ENCODE measurements around the gene PCSK2.

The PCSK2 gene

DNA sequence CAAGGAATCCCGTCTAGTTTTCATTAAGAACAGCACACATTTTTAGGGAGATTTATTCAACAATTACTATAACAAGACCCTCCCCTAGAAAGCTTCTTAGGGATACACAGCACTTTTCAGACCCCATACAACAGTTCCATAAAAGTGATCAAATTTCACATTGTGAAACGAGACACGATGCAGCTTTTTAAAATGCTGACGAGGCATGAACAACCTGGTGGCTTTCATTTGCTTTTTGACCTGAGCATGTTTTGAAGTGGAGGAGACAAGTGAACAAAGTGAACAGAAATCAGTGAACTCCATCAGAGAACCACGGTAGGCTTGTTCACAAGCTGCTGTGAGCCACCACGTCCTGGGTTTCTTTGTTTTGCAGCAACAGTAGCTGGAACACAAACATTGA is 112.2 kb downstream of the PCSK2 start:
- H3K36me3 Mint-ChIP-seq (ENCODE audit: low read depth): no peaks in the 10 kb centered on the region
- no peak for DNase-seq
- H3K4me1 Mint-ChIP-seq (ENCODE audit: low read depth): no peaks in the 10 kb centered on the region
- no peak overlapping the region for H3K27ac Mint-ChIP-seq
- H3K9me3 Mint-ChIP-seq: no peaks in the 10 kb centered on the region
- H3K27me3 Mint-ChIP-seq: no peaks in the 10 kb centered on the region
- no peak overlapping the region for H3K4me3 Mint-ChIP-seq

DNA sequence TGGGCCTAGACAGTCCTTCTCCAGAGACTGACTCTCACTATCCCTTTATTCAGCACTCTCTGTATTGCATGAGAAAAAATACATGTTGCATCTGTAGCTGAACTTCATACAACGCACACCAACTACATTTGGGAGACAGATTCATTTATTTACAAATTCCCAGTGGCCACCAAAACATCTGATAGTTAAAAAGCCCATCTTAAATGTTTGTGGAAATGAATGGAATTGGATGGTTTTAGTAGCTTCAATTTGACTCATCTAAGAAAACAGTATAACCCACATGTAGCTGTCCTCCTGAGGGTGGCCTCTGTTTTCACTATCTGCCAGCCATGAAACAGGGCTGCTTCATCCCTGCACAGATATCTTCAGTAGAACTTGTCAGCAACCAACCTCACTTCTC is 116.3 kb downstream of the PCSK2 start:
- H3K4me1 Mint-ChIP-seq (ENCODE audit: low read depth): no peaks in the 10 kb centered on the region
- H3K4me3 Mint-ChIP-seq: no peak overlapping the region
- peaks cover 2% of the 10 kb centered on the region for H3K27me3 Mint-ChIP-seq
- no peaks in the 10 kb centered on the region for H3K9me3 Mint-ChIP-seq
- no peaks in the 10 kb centered on the region for H3K36me3 Mint-ChIP-seq (ENCODE audit: low read depth)
- H3K27ac Mint-ChIP-seq: no peak overlapping the region
- no peak for DNase-seq

DNA sequence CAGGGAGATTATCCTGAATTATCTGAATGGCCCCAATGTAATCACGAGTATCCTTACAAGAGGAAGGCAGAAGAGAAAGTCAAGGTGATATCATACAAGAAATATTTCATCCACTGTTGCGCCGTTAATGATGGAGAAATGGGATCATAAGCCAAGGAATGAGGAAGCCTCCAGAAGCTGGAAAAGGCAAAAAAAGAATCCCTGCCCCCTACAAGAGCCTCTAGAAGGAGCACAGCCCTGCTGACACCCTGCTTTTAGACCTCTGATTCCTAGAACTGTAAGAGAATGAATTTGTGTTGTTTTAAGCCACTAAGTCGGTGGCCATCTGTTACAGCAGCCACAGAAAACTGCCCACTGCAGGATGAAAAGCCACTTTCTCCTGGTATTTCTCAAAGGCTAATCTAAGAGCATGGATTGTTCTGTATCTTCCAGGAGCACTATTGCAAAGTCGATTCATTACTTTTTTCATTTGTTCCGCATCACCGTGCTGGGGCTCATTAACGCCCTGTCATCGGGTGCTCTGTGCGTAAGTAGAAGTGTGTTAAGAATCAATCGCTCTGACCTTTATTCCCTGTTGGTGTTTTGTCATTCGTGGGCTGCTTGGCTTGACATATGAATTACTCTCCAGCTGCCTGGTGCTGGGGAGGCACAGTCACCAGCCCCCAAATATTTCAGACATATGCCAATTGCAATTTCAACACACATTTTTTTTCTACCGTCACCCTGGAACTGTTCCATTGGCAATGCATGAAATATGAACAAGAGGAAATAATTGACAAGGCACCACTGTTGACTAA is 117.0 kb downstream of the PCSK2 start:
- Mint-ChIP-seq H3K9me3 (no peaks in the 10 kb centered on the region), H3K4me1 (ENCODE audit: low read depth) (no peaks in the 10 kb centered on the region), H3K36me3 (ENCODE audit: low read depth) (no peaks in the 10 kb centered on the region), H3K4me3 (no peak overlapping the region), H3K27ac (no peak overlapping the region), H3K27me3 (peaks cover 2% of the 10 kb centered on the region)
- no peak for DNase-seq

DNA sequence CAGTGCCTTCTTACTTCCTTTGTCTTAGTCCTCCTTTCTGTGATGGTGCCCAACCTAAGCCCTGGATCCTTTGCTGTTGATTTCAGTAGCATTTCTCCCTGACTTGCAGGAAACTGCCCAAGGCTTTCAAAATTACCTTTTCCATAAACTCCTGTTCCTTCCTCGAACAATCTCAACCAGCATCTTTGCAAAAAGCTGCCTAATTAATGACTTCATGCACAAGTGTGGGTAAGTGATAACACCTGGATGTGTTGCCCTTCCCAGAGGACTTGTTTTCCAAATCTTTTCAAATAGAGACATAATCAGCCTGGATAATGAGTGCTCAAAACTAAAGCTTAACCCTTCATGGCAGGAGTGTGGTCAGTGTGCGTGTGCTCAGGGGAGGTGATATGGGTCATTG is 118.0 kb downstream of the PCSK2 start:
- Mint-ChIP-seq H3K9me3 (no peaks in the 10 kb centered on the region), H3K27ac (no peak overlapping the region), H3K4me1 (ENCODE audit: low read depth) (no peaks in the 10 kb centered on the region), H3K27me3 (peaks cover 2% of the 10 kb centered on the region), H3K36me3 (ENCODE audit: low read depth) (no peaks in the 10 kb centered on the region), H3K4me3 (no peak overlapping the region)
- DNase-seq: no peak

DNA sequence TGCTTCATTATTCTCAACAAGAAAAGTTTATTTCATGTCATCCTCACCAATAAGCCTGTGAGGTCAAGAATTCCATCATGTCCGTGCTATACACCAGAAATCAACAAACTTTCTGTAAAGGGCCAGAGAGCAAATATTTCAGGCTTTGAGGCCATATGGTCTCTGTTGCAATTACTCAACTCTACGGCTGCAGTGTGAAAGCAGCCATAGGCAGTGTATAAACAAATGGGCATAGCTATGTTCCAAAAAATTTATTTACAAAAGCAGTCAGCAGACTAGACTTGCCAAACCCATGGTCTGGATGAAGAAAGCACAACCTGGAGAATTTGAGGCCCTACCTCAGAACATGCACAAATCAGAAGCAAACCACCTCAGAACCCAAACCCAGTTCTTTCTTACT is 118.5 kb downstream of the PCSK2 start:
- peaks cover 2% of the 10 kb centered on the region for H3K27me3 Mint-ChIP-seq
- no peak for DNase-seq
- no peaks in the 10 kb centered on the region for H3K4me1 Mint-ChIP-seq (ENCODE audit: low read depth)
- H3K27ac Mint-ChIP-seq: no peak overlapping the region
- no peak overlapping the region for H3K4me3 Mint-ChIP-seq
- no peaks in the 10 kb centered on the region for H3K9me3 Mint-ChIP-seq
- H3K36me3 Mint-ChIP-seq (ENCODE audit: low read depth): no peaks in the 10 kb centered on the region

DNA sequence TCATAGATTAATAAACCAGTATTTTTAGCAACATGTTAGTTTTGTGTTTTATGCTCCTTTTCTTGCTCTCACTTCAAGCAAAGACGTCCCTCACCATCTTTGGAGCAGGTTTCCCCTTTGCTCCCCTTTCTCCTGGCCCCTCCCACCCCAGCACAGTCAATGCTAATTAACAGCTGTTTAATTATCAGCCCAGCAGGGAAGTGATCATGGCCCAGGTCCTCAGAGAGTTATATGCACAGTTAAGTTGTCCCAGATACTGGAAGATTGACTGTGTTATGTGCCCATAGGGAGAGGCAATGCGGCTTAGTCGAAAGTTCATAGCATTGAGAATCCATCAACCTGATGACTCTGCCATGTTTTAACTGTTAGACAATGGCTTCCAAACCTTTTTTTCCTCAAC is 123.5 kb downstream of the PCSK2 start:
- Mint-ChIP-seq H3K9me3 (no peaks in the 10 kb centered on the region), H3K4me1 (ENCODE audit: low read depth) (no peaks in the 10 kb centered on the region)
- no peak for DNase-seq

DNA sequence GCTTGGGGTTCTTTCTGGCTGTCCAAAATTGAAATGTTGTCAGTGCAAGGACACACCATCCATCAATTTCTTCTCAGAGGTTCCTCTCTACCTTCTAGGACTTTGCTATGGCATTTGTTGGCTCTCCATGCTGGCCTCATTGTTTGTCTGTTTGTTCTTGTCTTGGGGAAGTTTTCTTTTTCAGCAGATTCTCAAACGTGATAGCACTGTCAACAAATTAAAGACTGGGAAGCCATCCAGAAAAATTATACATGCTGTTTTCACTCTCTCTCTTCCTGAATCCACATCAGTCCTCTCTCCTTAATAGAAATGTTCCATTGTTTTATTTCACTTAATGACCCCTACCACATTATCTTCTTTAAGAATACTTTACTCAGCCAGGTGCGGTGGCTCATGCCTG is 130.4 kb downstream of the PCSK2 start:
- no peaks in the 10 kb centered on the region for H3K27me3 Mint-ChIP-seq
- DNase-seq: no peak

More for the DNA sequence above, 123.5 kb downstream of the PCSK2 start:
- Mint-ChIP-seq H3K27me3 (peaks cover 2% of the 10 kb centered on the region), H3K27ac (no peak overlapping the region), H3K36me3 (ENCODE audit: low read depth) (no peaks in the 10 kb centered on the region), H3K4me3 (no peak overlapping the region)

DNA sequence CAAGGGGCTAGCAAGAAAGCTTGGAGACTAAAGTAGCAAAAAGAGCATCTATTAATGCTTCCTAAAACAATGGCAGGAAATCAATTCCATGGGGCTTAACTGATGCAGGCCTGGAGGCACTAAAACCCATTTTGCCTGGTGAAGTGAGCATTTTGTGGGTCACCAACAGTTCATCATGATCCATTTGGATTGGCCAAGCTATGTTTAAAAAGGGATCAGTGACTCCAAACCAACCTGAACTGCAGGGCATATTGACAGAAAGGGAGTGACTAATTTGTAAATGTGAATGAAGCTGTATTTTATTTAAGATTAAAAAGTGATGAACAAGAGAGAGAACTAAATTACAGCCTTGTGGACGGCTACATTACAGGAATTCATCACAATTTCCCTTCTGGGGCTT is 132.0 kb downstream of the PCSK2 start:
- no peak overlapping the region for H3K4me3 Mint-ChIP-seq
- DNase-seq: no peak

More for the DNA sequence above, 130.4 kb downstream of the PCSK2 start:
- Mint-ChIP-seq H3K9me3 (no peaks in the 10 kb centered on the region), H3K36me3 (ENCODE audit: low read depth) (no peaks in the 10 kb centered on the region), H3K27ac (no peak overlapping the region), H3K4me3 (no peak overlapping the region), H3K4me1 (ENCODE audit: low read depth) (no peaks in the 10 kb centered on the region)

DNA sequence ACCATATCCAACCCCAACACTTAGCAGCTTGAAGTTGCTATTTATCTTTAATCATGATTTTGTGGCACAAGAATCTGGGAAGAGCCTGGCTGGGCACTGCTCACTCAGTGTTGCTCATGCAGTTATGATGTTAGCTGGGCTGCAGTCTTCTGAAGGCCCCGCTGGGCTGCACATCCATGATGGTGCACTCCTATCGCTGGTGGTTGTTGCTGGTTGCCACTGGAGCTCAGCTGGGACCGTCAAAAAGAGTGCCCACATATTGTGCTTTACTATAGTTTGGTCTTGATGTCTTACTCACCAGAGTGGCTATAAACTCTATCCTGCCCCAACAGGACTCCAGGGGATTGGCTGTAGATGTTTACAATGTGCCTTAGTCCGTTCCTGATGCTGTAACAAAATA is 137.8 kb downstream of the PCSK2 start:
- Mint-ChIP-seq H3K36me3 (ENCODE audit: low read depth) (no peaks in the 10 kb centered on the region), H3K27ac (no peak overlapping the region), H3K9me3 (no peaks in the 10 kb centered on the region), H3K4me3 (no peak overlapping the region), H3K4me1 (ENCODE audit: low read depth) (no peaks in the 10 kb centered on the region), H3K27me3 (no peaks in the 10 kb centered on the region)
- no peak for DNase-seq

More for the DNA sequence above, 132.0 kb downstream of the PCSK2 start:
- no peaks in the 10 kb centered on the region for H3K36me3 Mint-ChIP-seq (ENCODE audit: low read depth)
- no peak overlapping the region for H3K27ac Mint-ChIP-seq
- no peaks in the 10 kb centered on the region for H3K27me3 Mint-ChIP-seq
- H3K9me3 Mint-ChIP-seq: no peaks in the 10 kb centered on the region
- H3K4me1 Mint-ChIP-seq (ENCODE audit: low read depth): no peaks in the 10 kb centered on the region

DNA sequence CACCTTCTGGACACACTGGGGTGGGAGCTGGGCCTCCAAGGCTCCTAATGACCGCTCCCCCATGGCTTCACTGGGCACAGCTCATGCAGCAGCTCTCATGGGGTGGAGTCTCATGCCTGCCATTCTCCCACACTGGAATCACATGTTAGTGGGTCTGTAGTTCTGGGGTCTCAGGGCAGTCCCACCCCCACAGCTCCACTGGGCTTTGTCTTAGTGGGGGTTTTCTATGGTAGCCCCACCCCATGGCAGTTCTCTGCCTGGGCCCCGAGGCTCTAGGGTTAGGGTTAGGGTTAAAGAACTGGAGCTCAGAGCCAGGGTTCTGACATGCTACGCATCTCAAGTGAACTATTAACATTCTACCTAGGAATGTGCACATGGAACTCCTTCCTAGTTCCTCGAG is 139.0 kb downstream of the PCSK2 start:
- Mint-ChIP-seq H3K27ac (no peak overlapping the region), H3K36me3 (ENCODE audit: low read depth) (no peaks in the 10 kb centered on the region), H3K4me3 (no peak overlapping the region), H3K9me3 (no peaks in the 10 kb centered on the region), H3K4me1 (ENCODE audit: low read depth) (no peaks in the 10 kb centered on the region), H3K27me3 (no peaks in the 10 kb centered on the region)
- no peak for DNase-seq

DNA sequence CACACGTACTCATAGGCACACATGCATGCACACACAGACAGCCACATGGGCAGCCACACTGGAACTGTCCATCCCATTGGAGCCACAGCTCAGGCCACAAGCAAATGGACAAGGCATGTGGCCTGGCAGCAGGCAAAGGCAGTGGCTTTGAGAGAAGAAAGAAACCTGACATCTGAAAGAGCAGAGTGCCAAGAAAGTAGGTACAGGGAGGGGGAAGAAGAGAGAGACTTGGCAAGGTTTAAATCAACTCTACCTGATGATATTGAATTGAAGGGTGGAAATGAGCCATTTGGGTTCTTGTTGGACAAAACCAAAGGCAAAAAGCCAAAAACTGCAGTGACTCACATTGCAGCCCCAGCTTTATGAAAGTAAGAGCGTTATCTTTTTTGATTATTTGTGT is 142.7 kb downstream of the PCSK2 start:
- H3K36me3 Mint-ChIP-seq (ENCODE audit: low read depth): no peaks in the 10 kb centered on the region
- no peaks in the 10 kb centered on the region for H3K9me3 Mint-ChIP-seq
- no peak overlapping the region for H3K27ac Mint-ChIP-seq
- H3K27me3 Mint-ChIP-seq: no peaks in the 10 kb centered on the region
- H3K4me1 Mint-ChIP-seq (ENCODE audit: low read depth): no peaks in the 10 kb centered on the region
- no peak for DNase-seq
- no peak overlapping the region for H3K4me3 Mint-ChIP-seq

DNA sequence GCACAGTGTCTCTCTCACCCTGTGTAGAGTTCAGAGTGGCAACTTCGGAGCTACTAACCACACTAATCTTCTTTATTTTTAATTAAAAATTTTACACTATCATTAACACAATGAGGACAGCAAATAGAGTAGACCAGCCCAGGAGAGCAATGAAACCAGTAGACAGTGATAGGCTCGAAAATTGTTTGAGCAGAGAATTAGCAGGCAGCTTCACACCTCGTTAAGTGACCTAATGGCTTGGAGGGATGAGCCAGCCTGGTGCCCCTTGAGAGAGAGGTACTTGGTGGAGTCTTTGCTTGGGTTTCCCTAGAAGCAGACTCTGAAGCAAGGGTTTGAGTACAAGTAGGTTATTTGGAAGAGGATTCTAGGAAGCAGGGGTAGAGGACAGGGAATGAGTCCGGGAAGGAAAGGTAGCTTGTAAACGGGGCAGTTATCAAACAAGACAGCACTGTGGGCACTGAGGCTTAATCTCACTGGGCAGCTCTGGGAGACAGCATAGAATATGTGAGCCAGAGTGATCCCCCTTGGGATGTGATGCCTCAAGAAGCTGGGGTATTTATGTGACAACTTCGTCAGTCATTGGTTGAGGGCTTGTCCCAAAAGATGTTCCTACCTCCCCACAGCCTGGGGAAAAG is 146.1 kb downstream of the PCSK2 start:
- Mint-ChIP-seq H3K27me3 (no peaks in the 10 kb centered on the region), H3K9me3 (no peaks in the 10 kb centered on the region), H3K36me3 (ENCODE audit: low read depth) (no peaks in the 10 kb centered on the region), H3K27ac (no peak overlapping the region), H3K4me3 (no peak overlapping the region), H3K4me1 (ENCODE audit: low read depth) (no peaks in the 10 kb centered on the region)
- no peak for DNase-seq

DNA sequence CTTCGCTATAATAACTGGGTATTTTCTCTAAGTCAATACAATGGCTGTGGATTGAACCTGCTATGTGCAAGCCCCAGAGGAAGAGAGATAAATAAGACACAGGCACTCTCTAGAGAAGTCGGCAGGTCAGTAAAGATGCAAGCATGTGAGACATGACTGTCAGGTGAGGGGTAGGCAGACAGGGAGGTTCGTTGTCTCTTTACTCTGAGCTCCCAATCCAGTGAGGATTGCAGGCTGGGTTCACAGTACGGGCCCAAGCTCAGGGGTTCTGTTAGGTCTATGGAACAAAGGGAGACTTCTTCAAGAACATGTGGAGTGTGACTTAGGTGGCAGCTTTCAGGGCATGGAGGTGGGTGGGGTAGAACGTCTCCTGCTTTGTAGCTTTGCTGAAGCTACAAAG is 147.2 kb downstream of the PCSK2 start:
- H3K4me1 Mint-ChIP-seq (ENCODE audit: low read depth): no peaks in the 10 kb centered on the region
- no peak overlapping the region for H3K27ac Mint-ChIP-seq
- no peaks in the 10 kb centered on the region for H3K9me3 Mint-ChIP-seq
- no peaks in the 10 kb centered on the region for H3K36me3 Mint-ChIP-seq (ENCODE audit: low read depth)
- no peaks in the 10 kb centered on the region for H3K27me3 Mint-ChIP-seq
- no peak for DNase-seq
- no peak overlapping the region for H3K4me3 Mint-ChIP-seq

DNA sequence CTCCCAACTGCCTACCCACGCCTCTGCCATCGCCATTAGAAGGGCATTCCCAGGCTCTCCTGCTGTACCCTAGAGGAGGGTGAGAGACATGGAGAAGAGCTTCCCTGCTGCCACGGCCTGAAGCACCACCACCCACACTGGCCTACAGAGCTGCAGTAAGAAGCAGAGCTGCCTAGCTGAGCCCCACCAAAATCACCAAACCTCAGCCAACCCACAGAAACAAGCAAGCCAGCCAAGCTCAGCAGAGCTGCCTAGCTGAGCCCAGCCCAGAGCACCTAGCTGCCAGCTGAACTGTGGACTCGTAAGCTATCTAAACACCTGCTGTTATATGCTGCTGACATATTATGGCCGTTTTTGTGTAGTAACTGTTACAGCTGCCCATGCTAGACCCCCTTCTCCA is 149.2 kb downstream of the PCSK2 start:
- Mint-ChIP-seq H3K36me3 (ENCODE audit: low read depth) (no peaks in the 10 kb centered on the region), H3K27ac (no peak overlapping the region), H3K4me3 (no peak overlapping the region), H3K4me1 (ENCODE audit: low read depth) (no peaks in the 10 kb centered on the region), H3K27me3 (no peaks in the 10 kb centered on the region), H3K9me3 (no peaks in the 10 kb centered on the region)
- no peak for DNase-seq

DNA sequence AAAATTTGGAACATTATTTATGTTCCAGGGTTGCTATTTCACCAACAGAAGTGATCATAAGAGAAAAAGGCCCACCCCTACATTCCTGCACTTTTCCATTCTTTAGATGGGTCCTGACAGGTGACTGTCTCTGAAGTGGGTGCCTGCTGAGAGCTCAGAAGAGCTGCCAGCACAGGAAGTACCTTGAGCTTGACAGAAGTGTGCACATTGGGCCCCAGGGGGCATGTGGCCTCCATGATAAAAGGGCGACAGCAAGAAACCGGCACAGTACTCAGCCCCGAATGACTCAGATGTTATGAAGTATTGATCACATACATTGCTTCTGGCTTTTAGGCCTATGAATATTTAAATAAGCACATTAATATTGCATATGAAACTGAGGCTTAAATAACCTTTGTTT is 150.4 kb downstream of the PCSK2 start:
- no peak overlapping the region for H3K4me3 Mint-ChIP-seq

More for the DNA sequence above, 150.4 kb downstream of the PCSK2 start:
- DNase-seq: no peak
- Mint-ChIP-seq H3K4me1 (ENCODE audit: low read depth) (no peaks in the 10 kb centered on the region), H3K27ac (no peak overlapping the region), H3K36me3 (ENCODE audit: low read depth) (no peaks in the 10 kb centered on the region), H3K9me3 (no peaks in the 10 kb centered on the region), H3K27me3 (no peaks in the 10 kb centered on the region)

Measured in activated T-cell treated with anti-CD3 and anti-CD28 coated beads, Interleukin-2, amount 50 U/mL, for 24 hours (primary cell).